Measurements from ENCODE around the gene SPPL3. TPM values are rescaled to one million over a fixed set of nuclear protein-coding genes. Genes with fewer than 3 reads are reported as not detected.
"Not testable (repeated sequence)": the region's sequence is repeated elsewhere in the genome, so short reads cannot be mapped to it uniquely, and the experiment has no call there.

Gene SPPL3
- total RNA-seq, 1 donor from 2014 or later, result 10.4 TPM

DNA sequence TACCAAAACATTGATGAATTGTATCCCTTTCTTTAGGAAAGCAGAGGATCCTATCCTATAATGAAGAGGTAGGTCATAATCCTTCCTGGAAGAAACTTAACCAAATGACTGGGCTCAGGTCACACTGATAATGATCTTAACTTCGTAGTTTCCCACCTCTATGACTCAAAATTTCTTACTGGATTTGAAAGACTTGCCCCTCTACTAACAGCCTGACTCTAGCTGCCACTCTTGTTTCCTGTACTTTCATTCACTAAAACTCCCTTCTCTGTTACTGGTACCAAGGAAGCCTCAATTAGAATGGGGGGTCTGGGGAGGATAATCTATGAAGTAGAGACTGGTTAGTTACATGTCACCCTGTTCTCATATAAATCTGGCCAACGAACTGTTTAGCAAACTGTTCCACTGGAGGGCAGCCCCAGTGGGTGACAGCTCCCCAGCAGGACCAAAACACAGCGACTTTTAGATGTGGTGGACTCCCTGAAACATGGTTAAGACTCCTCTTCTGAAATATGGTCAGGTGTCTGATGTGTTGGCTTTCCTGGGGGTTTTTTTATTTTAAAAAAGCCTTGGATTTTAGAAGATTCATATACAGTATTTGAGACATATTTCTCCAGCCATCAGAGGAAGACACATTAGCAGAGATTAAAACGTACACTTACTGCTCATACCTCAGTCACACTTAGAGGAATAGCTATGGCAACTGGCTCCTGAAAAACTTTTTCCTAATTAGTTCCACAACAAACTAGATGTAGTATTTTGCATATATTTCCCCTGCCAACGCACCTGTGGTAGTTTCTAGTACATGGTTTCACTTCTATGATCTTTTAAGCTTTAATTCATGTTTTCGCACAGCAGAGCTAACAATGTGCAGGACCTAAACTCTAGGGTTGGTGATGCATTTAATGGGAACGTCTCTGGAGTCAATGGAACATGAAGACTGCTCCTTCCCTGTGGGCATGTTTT is 106.2 kb downstream of the SPPL3 start:
- H3K36me3 ChIP-seq (ENCODE audit: control insufficient read depth in 3 of 3, insufficient read depth in 3 of 3, low read length in 3 of 3), result peaks cover 0 to 3% (median 0%) of the 10 kb centered on the region in 3 donors
- peaks cover 0 to 10% (median 2%) of the 10 kb centered on the region in 3 donors for H3K4me1 ChIP-seq (ENCODE audit: control insufficient read depth in 3 of 3, insufficient read depth in 3 of 3, low read length in 3 of 3)
- no peak overlapping the region for H3K27ac ChIP-seq (ENCODE audit: low read depth, low read length)
- H3K9ac ChIP-seq (ENCODE audit: low read depth in 1 of 3, low read length in 3 of 3), result no peak overlapping the region
- no peak overlapping the region for H3K4me3 ChIP-seq (ENCODE audit: low read length in 3 of 3)
- no peaks in the 10 kb centered on the region for H3K27me3 ChIP-seq (ENCODE audit: control insufficient read depth in 3 of 3, insufficient read depth in 3 of 3, low read length in 3 of 3)
- no peaks in the 10 kb centered on the region for H3K9me3 ChIP-seq (ENCODE audit: control insufficient read depth in 3 of 3, low read length in 3 of 3)

DNA sequence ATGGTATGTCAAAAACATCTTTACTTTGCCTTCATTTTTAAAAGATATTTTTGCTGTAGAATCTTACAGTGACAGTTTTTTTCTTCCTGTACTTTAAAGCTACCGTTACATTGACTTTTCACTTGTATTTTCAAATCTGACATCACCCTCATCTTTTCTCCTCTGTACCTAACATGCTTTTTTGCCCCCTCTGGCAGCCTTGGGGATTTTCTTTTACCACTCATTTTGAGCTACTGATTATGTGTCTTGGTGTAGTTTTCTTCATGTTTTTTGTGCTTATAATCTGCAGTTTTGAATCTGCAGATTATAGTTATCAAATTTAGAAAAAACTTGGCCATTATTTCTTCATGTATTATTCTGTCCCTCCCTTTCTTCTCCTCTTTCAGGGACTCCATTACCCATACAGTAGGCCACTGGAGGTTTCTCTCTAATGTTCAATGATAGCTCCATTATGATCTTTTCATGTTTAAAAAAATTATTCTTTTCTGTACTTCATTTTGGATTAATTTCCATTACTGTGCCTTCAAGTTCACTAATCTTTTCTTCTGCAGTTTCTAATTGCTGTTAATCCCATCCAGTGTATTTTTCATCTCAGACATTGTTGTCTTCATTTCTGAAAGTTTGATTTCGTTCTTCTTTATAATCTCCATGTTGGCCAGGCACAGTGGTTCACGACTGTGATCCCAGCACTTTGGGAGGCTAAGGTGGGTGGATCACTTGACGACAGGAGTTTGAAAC is 108.5 kb downstream of the SPPL3 start:
- H3K4me1 ChIP-seq (ENCODE audit: control insufficient read depth in 3 of 3, insufficient read depth in 3 of 3, low read length in 3 of 3), result peaks cover 0 to 5% (median 0%) of the 10 kb centered on the region in 3 donors
- no peak overlapping the region for H3K9ac ChIP-seq (ENCODE audit: low read depth in 1 of 3, low read length in 3 of 3)
- no peak overlapping the region for H3K4me3 ChIP-seq (ENCODE audit: low read length in 3 of 3)
- H3K36me3 ChIP-seq (ENCODE audit: control insufficient read depth in 3 of 3, insufficient read depth in 3 of 3, low read length in 3 of 3), result peaks cover 0 to 3% (median 0%) of the 10 kb centered on the region in 3 donors
- H3K27me3 ChIP-seq (ENCODE audit: control insufficient read depth in 3 of 3, insufficient read depth in 3 of 3, low read length in 3 of 3), result no peaks in the 10 kb centered on the region
- no peaks in the 10 kb centered on the region for H3K9me3 ChIP-seq (ENCODE audit: control insufficient read depth in 3 of 3, low read length in 3 of 3)
- no peak overlapping the region for H3K27ac ChIP-seq (ENCODE audit: low read depth, low read length)

DNA sequence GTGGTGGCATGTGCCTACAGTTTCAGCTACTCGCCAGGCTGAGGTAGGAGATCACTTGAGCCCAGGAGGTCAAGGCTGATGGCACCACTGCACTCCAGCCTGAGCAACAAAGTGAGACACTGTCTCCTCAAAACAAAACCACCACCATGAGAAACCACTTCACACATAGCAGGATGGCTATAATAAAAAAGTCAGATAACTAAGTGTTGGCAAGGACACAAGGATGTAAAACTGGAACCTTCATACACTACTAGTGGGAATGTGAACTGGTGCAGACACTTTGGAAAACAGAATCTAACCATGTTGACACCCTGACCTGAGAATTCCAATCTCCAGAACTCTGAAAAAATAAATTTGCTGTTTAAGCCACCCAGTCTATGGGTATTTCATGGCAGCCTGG is 110.8 kb downstream of the SPPL3 start:
- no peak overlapping the region for H3K4me3 ChIP-seq (ENCODE audit: low read length in 3 of 3)
- H3K27me3 ChIP-seq (ENCODE audit: control insufficient read depth in 3 of 3, insufficient read depth in 3 of 3, low read length in 3 of 3), result no peaks in the 10 kb centered on the region
- no peak overlapping the region for H3K9ac ChIP-seq (ENCODE audit: low read depth in 1 of 3, low read length in 3 of 3)
- H3K36me3 ChIP-seq (ENCODE audit: control insufficient read depth in 3 of 3, insufficient read depth in 3 of 3, low read length in 3 of 3), result peaks cover 0 to 5% (median 0%) of the 10 kb centered on the region in 3 donors
- no peaks in the 10 kb centered on the region for H3K9me3 ChIP-seq (ENCODE audit: control insufficient read depth in 3 of 3, low read length in 3 of 3)
- no peaks in the 10 kb centered on the region for H3K4me1 ChIP-seq (ENCODE audit: control insufficient read depth in 3 of 3, insufficient read depth in 3 of 3, low read length in 3 of 3)
- no peak overlapping the region for H3K27ac ChIP-seq (ENCODE audit: low read depth, low read length)

DNA sequence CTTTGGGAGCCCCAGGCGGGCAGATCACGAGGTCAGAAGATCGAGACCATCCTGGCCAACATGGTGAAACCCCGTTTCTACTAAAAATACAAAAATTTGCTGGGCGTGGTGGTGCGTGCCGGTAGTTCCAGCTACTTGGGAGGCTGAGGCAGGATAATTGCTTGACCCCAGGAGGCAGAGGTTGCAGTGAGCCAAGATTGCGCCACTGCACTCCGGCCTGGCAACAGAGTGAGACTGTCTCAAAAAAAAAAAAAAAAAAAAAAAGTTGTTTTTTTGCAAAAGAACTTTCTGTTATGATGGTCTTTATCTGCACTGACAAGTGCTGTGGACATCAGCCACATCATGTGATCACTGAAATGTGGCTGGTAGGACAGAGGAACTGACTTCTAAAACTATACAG is 111.7 kb downstream of the SPPL3 start:
- H3K4me3 ChIP-seq (ENCODE audit: low read length in 3 of 3); H3K27ac ChIP-seq (ENCODE audit: low read depth, low read length); H3K27me3 ChIP-seq (ENCODE audit: control insufficient read depth in 3 of 3, insufficient read depth in 3 of 3, low read length in 3 of 3); H3K36me3 ChIP-seq (ENCODE audit: control insufficient read depth in 3 of 3, insufficient read depth in 3 of 3, low read length in 3 of 3); H3K9ac ChIP-seq (ENCODE audit: low read depth in 1 of 3, low read length in 3 of 3); H3K4me1 ChIP-seq (ENCODE audit: control insufficient read depth in 3 of 3, insufficient read depth in 3 of 3, low read length in 3 of 3); H3K9me3 ChIP-seq (ENCODE audit: control insufficient read depth in 3 of 3, low read length in 3 of 3): not testable (repeated sequence)

DNA sequence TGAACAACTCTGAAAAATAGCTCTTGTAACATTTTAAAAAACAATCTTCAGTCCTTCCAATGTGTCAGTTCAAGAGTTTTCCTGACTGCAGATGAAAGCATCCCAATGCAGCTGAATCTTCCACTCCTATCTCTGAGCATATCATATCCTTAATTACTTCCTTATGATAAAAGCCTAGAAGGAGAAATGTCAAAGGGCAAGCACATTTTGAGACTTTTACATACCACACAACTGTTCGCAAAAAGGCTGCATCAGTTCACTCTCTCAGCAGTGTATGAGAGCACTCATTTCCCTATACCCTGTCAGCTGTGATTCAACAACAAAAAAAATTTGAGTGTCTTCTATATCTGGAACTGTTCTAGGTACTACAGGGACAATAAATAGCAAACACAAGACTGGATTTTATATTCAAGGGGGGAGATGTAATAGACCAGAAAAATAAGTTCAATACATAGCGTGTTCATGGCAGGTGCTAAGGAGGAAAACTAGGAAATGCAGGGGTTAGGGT is 112.4 kb downstream of the SPPL3 start:
- Histone ChIP-seq H3K4me1 (ENCODE audit: control insufficient read depth in 3 of 3, insufficient read depth in 3 of 3, low read length in 3 of 3) (no peaks in the 10 kb centered on the region), H3K27me3 (ENCODE audit: control insufficient read depth in 3 of 3, insufficient read depth in 3 of 3, low read length in 3 of 3) (no peaks in the 10 kb centered on the region), H3K27ac (ENCODE audit: low read depth, low read length) (no peak overlapping the region)

DNA sequence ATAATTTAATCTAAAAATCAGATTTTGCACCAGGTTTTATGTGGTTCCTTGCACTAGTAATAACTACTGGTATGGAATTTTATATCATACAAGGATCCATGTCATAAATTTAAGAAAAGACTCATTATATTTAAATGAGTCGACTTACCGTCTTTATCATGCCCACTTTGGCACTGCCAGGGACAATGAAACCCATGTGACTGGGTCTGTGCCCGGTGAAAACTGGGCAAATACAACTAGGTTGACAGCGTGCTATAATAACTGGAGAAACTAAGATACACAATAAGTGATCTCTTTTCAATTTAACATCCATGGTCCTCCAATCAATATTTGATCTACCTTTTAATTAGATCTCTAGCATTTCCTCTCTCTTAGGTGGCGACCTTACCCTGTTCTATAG is 114.0 kb downstream of the SPPL3 start:
- H3K4me1 ChIP-seq (ENCODE audit: control insufficient read depth in 3 of 3, insufficient read depth in 3 of 3, low read length in 3 of 3), result no peaks in the 10 kb centered on the region
- H3K9ac ChIP-seq (ENCODE audit: low read depth in 1 of 3, low read length in 3 of 3), result no peak overlapping the region
- H3K27me3 ChIP-seq (ENCODE audit: control insufficient read depth in 3 of 3, insufficient read depth in 3 of 3, low read length in 3 of 3), result no peaks in the 10 kb centered on the region
- peaks cover 0 to 5% (median 0%) of the 10 kb centered on the region in 3 donors for H3K36me3 ChIP-seq (ENCODE audit: control insufficient read depth in 3 of 3, insufficient read depth in 3 of 3, low read length in 3 of 3)
- H3K4me3 ChIP-seq (ENCODE audit: low read length in 3 of 3), result no peak overlapping the region
- H3K27ac ChIP-seq (ENCODE audit: low read depth, low read length), result no peak overlapping the region
- no peaks in the 10 kb centered on the region for H3K9me3 ChIP-seq (ENCODE audit: control insufficient read depth in 3 of 3, low read length in 3 of 3)

More for the DNA sequence above, 112.4 kb downstream of the SPPL3 start:
- H3K36me3 ChIP-seq (ENCODE audit: control insufficient read depth in 3 of 3, insufficient read depth in 3 of 3, low read length in 3 of 3), result peaks cover 0 to 8% (median 0%) of the 10 kb centered on the region in 3 donors
- no peak overlapping the region for H3K4me3 ChIP-seq (ENCODE audit: low read length in 3 of 3)
- H3K9ac ChIP-seq (ENCODE audit: low read depth in 1 of 3, low read length in 3 of 3), result no peak overlapping the region
- H3K9me3 ChIP-seq (ENCODE audit: control insufficient read depth in 3 of 3, low read length in 3 of 3), result no peaks in the 10 kb centered on the region

DNA sequence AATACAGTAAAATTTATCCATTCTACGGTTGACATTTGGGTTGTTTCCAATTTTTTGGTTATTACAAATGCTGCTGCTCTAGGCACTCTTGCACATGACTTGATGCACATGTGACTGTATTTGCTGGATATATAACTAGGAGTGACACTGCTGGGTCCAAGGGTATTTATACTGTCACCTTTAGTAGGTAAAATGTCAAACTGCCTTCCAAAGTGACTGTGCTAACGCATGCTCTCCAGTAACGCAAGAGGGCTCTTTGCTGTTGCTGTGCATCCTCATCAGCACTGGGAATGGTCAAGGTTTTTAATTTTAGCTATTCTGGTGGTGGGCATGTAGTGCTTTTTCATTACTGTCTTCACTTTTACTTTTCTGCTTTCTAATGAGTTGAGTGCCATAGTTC is 116.3 kb downstream of the SPPL3 start:
- Histone ChIP-seq H3K27ac (ENCODE audit: low read depth, low read length) (no peak overlapping the region), H3K4me1 (ENCODE audit: control insufficient read depth in 3 of 3, insufficient read depth in 3 of 3, low read length in 3 of 3) (no peaks in the 10 kb centered on the region), H3K4me3 (ENCODE audit: low read length in 3 of 3) (no peak overlapping the region), H3K36me3 (ENCODE audit: control insufficient read depth in 3 of 3, insufficient read depth in 3 of 3, low read length in 3 of 3) (peaks cover 2 to 14% (median 7%) of the 10 kb centered on the region in 3 donors), H3K9me3 (ENCODE audit: control insufficient read depth in 3 of 3, low read length in 3 of 3) (no peaks in the 10 kb centered on the region), H3K9ac (ENCODE audit: low read depth in 1 of 3, low read length in 3 of 3) (no peak overlapping the region), H3K27me3 (ENCODE audit: control insufficient read depth in 3 of 3, insufficient read depth in 3 of 3, low read length in 3 of 3) (no peaks in the 10 kb centered on the region)

DNA sequence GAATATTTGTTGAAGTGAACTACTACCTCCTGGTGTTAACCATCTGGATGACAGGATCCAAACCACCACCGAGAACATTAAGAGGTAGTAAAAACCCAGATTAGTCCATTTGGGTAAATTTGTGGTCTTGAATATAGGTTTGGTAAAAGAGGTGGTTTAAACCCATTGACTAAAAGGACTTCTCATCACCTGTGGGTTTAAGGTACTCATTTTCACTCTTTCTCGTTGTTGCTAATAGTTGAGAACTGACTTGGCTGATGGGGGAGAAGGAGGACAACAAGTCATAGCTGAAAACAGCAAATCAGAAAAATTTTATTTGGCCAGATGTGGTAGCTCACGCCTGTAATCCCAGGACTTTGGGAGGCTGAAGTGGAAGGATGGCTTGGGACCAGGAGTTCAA is 119.4 kb downstream of the SPPL3 start:
- no peak overlapping the region for H3K27ac ChIP-seq (ENCODE audit: low read depth, low read length)

DNA sequence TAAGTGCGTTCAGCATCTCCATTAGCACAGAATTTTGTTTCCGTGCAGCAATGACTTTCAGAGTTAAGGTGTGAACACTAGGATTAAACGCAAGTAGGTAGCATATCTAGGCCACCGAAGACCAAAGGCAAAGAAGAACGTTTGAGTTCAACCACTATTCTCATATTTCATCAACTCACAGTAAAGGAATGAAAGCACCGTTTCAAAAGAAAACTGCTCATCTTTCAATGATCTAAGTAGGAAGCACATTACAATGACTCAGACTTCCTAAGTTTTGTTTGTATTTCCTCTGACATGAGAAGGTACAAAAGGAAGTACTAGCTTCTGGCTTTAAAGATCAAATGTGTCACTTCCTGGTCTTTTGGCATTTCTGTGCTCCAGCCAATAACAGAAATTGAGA is 121.0 kb downstream of the SPPL3 start:
- H3K36me3 ChIP-seq (ENCODE audit: control insufficient read depth in 3 of 3, insufficient read depth in 3 of 3, low read length in 3 of 3), result peaks cover 8 to 29% (median 20%) of the 10 kb centered on the region in 3 donors
- no peak overlapping the region for H3K4me3 ChIP-seq (ENCODE audit: low read length in 3 of 3)
- H3K9ac ChIP-seq (ENCODE audit: low read depth in 1 of 3, low read length in 3 of 3), result no peak overlapping the region
- no peaks in the 10 kb centered on the region for H3K4me1 ChIP-seq (ENCODE audit: control insufficient read depth in 3 of 3, insufficient read depth in 3 of 3, low read length in 3 of 3)
- H3K27me3 ChIP-seq (ENCODE audit: control insufficient read depth in 3 of 3, insufficient read depth in 3 of 3, low read length in 3 of 3), result no peaks in the 10 kb centered on the region
- H3K27ac ChIP-seq (ENCODE audit: low read depth, low read length), result no peak overlapping the region
- no peaks in the 10 kb centered on the region for H3K9me3 ChIP-seq (ENCODE audit: control insufficient read depth in 3 of 3, low read length in 3 of 3)

More for the DNA sequence above, 119.4 kb downstream of the SPPL3 start:
- Histone ChIP-seq H3K4me3 (ENCODE audit: low read length in 3 of 3) (no peak overlapping the region), H3K27me3 (ENCODE audit: control insufficient read depth in 3 of 3, insufficient read depth in 3 of 3, low read length in 3 of 3) (no peaks in the 10 kb centered on the region), H3K4me1 (ENCODE audit: control insufficient read depth in 3 of 3, insufficient read depth in 3 of 3, low read length in 3 of 3) (no peaks in the 10 kb centered on the region), H3K36me3 (ENCODE audit: control insufficient read depth in 3 of 3, insufficient read depth in 3 of 3, low read length in 3 of 3) (peaks cover 8 to 27% (median 14%) of the 10 kb centered on the region in 3 donors), H3K9ac (ENCODE audit: low read depth in 1 of 3, low read length in 3 of 3) (no peak overlapping the region), H3K9me3 (ENCODE audit: control insufficient read depth in 3 of 3, low read length in 3 of 3) (no peaks in the 10 kb centered on the region)
